GM19397 (cell line): Measurements from ENCODE around the gene DOK3.

Experiments
- ATAC-seq: cut with Tn5 transposase; IDR thresholded peaks from one replicate; pipeline ENCODE4 v1.9.1; 2021; ENCODE audit warnings: mild to moderate bottlenecking, moderate library complexity; ENCODE audit not compliant: unreplicated experiment

DOK3 gene

DNA sequence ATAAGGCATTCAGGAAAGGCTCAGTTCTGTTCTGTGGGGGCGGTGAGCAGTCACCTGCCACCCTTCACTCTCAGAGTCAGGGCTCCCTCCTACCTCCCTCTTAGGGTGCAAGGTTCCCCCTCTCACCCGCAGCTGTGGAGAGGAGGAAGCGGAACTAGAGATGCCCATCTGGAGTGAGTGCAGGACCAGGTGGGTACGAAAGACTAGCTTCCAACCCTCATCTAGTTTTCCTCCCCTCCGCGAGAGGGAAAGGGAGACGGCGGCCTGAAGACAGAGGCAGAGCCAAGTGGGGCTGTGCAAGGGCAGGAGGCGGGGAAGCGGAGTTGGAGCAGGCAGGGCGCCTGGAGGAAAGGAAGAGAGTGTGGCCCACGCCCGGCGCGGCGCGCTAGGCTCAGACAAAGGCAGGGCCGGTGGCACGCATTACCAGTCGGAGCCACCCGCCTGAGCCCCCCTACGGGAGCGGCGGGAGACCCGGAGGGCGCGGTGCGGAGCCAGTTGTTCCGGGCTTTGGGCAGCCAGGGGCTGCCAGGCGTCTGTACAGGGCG, 55.7 kb downstream of the DOK3 start:
- ATAC-seq: peak; percentile 0

- ATAC-seq: no peak
These were observed 56.7 kb downstream of the DOK3 start for GRCh38 chr5:177452688-177453638.
